ENCODE measurements around the gene LAPTM4A.
"Not testable (repeated sequence)": the region's sequence is repeated elsewhere in the genome, so short reads cannot be mapped to it uniquely, and the experiment has no call there.

Gene LAPTM4A

GRCh38 chr2:20074901-20075300 is 23.5 kb upstream of the LAPTM4A start:
- no peak for DNase-seq

- DNase-seq: not testable (repeated sequence)
Measured at GRCh38 chr2:20074046-20074648, 22.7 kb upstream of the LAPTM4A start.

GRCh38 chr2:20073460-20073859 is 22.0 kb upstream of the LAPTM4A start:
- no peak for DNase-seq

GRCh38 chr2:20072436-20073158 is 21.2 kb upstream of the LAPTM4A start:
- DNase-seq: no peak

- DNase-seq: no peak
Measured at GRCh38 chr2:20071397-20072383, 20.3 kb upstream of the LAPTM4A start.

- DNase-seq: no peak
Measured at GRCh38 chr2:20069756-20070155, 18.3 kb upstream of the LAPTM4A start.

GRCh38 chr2:20067992-20068584 is 16.7 kb upstream of the LAPTM4A start:
- no peak for DNase-seq

- no peak for DNase-seq
Measured at GRCh38 chr2:20065885-20066602, 14.6 kb upstream of the LAPTM4A start.

GRCh38 chr2:20064841-20065240 is 13.4 kb upstream of the LAPTM4A start:
- DNase-seq: no peak

GRCh38 chr2:20064421-20064820 is 13.0 kb upstream of the LAPTM4A start:
- no peak for DNase-seq

GRCh38 chr2:20062615-20063545 is 11.5 kb upstream of the LAPTM4A start:
- DNase-seq: no peak

- DNase-seq: no peak
Measured at GRCh38 chr2:20061940-20062339, 10.5 kb upstream of the LAPTM4A start.

- no peak for DNase-seq
Measured at GRCh38 chr2:20061476-20061875, 10.0 kb upstream of the LAPTM4A start.

- no peak for DNase-seq
Measured at GRCh38 chr2:20060106-20060505, 8.7 kb upstream of the LAPTM4A start.

GRCh38 chr2:20057268-20057667 is 5.8 kb upstream of the LAPTM4A start:
- no peak for DNase-seq

GRCh38 chr2:20054931-20055330 is 3.5 kb upstream of the LAPTM4A start:
- DNase-seq: no peak

GRCh38 chr2:20054119-20054518 is 2.7 kb upstream of the LAPTM4A start:
- DNase-seq: no peak

GRCh38 chr2:20052861-20053281 is 1.4 kb upstream of the LAPTM4A start:
- DNase-seq: no peak

- DNase-seq: no peak
Measured at GRCh38 chr2:20052229-20052851, 912 bp upstream of the LAPTM4A start.

GRCh38 chr2:20050646-20051531 is 539 bp downstream of the LAPTM4A start:
- DNase-seq: peak; percentile 29
